GM12891 (cell line): ENCODE results near the gene CKS1B. TPM values are rescaled to one million over a fixed set of nuclear protein-coding genes. Genes with fewer than 3 reads are reported as not detected.

Experiments
- DNase-seq: peaks from one replicate; pipeline ENCODE4 v3.0.0; 2011; ENCODE audit warnings: low spot score; ENCODE audit not compliant: insufficient read length
- FAIRE-seq: peaks from 2 replicates; lab custom pipeline; 2011; peaks lifted over from hg19 to GRCh38; lab: Jason Lieb, UNC
- PAX5 ChIP-seq: IDR thresholded peaks from 2 replicates; pipeline ENCODE4 v1.6.1; 2011; ENCODE audit warnings: low read length, moderate library complexity, mild to moderate bottlenecking; ENCODE audit not compliant: insufficient read depth, severe bottlenecking
- POLR2A ChIP-seq: IDR thresholded peaks from 2 replicates; pipeline ENCODE4 v1.6.1; 2011; ENCODE audit warnings: low read depth, low read length, control low read depth
- POLR2AphosphoS5 ChIP-seq: IDR thresholded peaks from 2 replicates; pipeline ENCODE4 v1.6.1; 2011; ENCODE audit warnings: low read depth, low read length, control low read depth
- POU2F2 ChIP-seq: IDR thresholded peaks from 2 replicates; pipeline ENCODE4 v1.6.1; 2011; ENCODE audit warnings: low read depth, mild to moderate bottlenecking, control low read depth, low read length, moderate library complexity
- SPI1 ChIP-seq: IDR thresholded peaks from 2 replicates; pipeline ENCODE4 v1.6.1; 2011; ENCODE audit warnings: low read depth, low read length, control low read depth
- TAF1 ChIP-seq: IDR thresholded peaks from 2 replicates; pipeline ENCODE4 v1.6.1; 2011; ENCODE audit warnings: low read depth, low read length, control low read depth
- polyA plus RNA-seq: library from polyadenylated mRNA; unstranded; fragments of >200 nt; gene quantifications from one replicate; pipeline ENCODE4 v1.2.1, GENCODE V29; 2012; ENCODE audit warnings: low read depth, missing spikeins, inconsistent platforms; ENCODE audit not compliant: missing spikeins

CKS1B gene
- 175 TPM for polyA plus RNA-seq

- no peak for FAIRE-seq
- TF ChIP-seq TAF1 (no peak; the same call in none of the 2 replicates), POLR2AphosphoS5 (peak; percentile 80), SPI1 (0 out of 2 replicates have a peak, but pooled peaks have one; percentile 7), POLR2A (peak; percentile 62), POU2F2 (no peak; the same call in 1 of the 2 replicates), PAX5 (no peak)
- peak; percentile 81 for DNase-seq
Observed at GRCh38 chr1:154974102-154974807, at the start of gene CKS1B. CKS1B (plus strand) TSS chr1:154974681; CDS start chr1:154974746, 65 bp downstream.

GRCh38 chr1:154925335-154926170 lies 48.9 kb upstream of the CKS1B start:
- no peak for FAIRE-seq
- no peak for DNase-seq
- TF ChIP-seq POLR2AphosphoS5 (no peak), POLR2A (no peak)

- DNase-seq (no peak), FAIRE-seq (no peak)
- TF ChIP-seq POLR2AphosphoS5 (no peak), TAF1 (no peak), PAX5 (no peak), POU2F2 (no peak), POLR2A (no peak)
Observed at GRCh38 chr1:154926201-154926600, 48.3 kb upstream of the CKS1B start.

GRCh38 chr1:154931940-154932487 lies 42.5 kb upstream of the CKS1B start:
- FAIRE-seq (no peak), DNase-seq (no peak)

GRCh38 chr1:154934358-154934948 lies 40.0 kb upstream of the CKS1B start:
- FAIRE-seq (no peak), DNase-seq (no peak)
- TF ChIP-seq SPI1 = no peak
- no peak for TF ChIP-seq POU2F2
- TF ChIP-seq PAX5 = no peak
- no peak for TF ChIP-seq TAF1
- TF ChIP-seq POLR2AphosphoS5 = no peak
- no peak for TF ChIP-seq POLR2A

More at GRCh38 chr1:154931940-154932487, 42.5 kb upstream of the CKS1B start:
- TF ChIP-seq PAX5 (no peak), POLR2AphosphoS5 (no peak), POLR2A (no peak), SPI1 (no peak), POU2F2 (no peak)

GRCh38 chr1:154935749-154936554 lies 38.5 kb upstream of the CKS1B start:
- FAIRE-seq (no peak), DNase-seq (no peak)
- TF ChIP-seq POU2F2 = no peak
- no peak for TF ChIP-seq POLR2AphosphoS5
- no peak for TF ChIP-seq PAX5
- TF ChIP-seq TAF1 = no peak
- no peak for TF ChIP-seq SPI1
- no peak for TF ChIP-seq POLR2A

- DNase-seq (peak; percentile 90), FAIRE-seq (peak; percentile 90)
- 0 out of 2 replicates have a peak, but pooled peaks have one; percentile 25 for TF ChIP-seq POU2F2
- peak; percentile 87 for TF ChIP-seq POLR2AphosphoS5
- no peak for TF ChIP-seq PAX5
- peak; percentile 87 for TF ChIP-seq POLR2A
- TF ChIP-seq TAF1 = peak; percentile 65
- 0 out of 2 replicates have a peak, but pooled peaks have one; percentile 9 for TF ChIP-seq SPI1
Observed at GRCh38 chr1:154936555-154937084, 37.9 kb upstream of the CKS1B start, which contains the start of gene PMVK. PMVK (minus strand) TSS chr1:154936719; CDS start chr1:154936685, 34 bp downstream.
